HepG2 (cell line): ENCODE data around the gene PODXL2. TPM values are rescaled to one million over a fixed set of nuclear protein-coding genes. Genes with fewer than 3 reads are reported as not detected.
A peak's percentile ranks its signal among the peaks of the same experiment; 100 is the strongest.

ENCODE experiments used
- ATAC-seq: fragments of 200-7000 bp; cut with Tn5 transposase; 3 replicates; pipeline ENCODE4 v1.9.1; 2020; ENCODE audit warnings: mild to moderate bottlenecking, moderate library complexity
- BruUV-seq: library from RNA; stranded (reverse); fragments of 400-500 nt; replicated peaks from 2 replicates; lab custom pipeline; 2021; lab: Mats Ljungman, UMichigan
- CTCF ChIA-PET: fragments of 300-600 bp; formaldehyde crosslinking; extraction: SDS; loops from one replicate; lab custom pipeline; 2021; ENCODE audit warnings: low total read pairs, inconsistent platforms, low intra/inter-chr PET ratio; lab: Yijun Ruan, JAX
- POLR2A ChIA-PET: fragments of 350-600 bp; sonication (Branson Sonifier 250); formaldehyde crosslinking; loops from one replicate; lab custom pipeline; 2020; ENCODE audit warnings: antibody characterized with exemption, inconsistent platforms; lab: Yijun Ruan, JAX
- DNase-seq: peaks from one replicate; pipeline ENCODE4 v3.0.0-alpha.2; 2015; ENCODE audit warnings: low spot score
- FAIRE-seq: peaks from 3 replicates; lab custom pipeline; 2011; peaks lifted over from hg19 to GRCh38; lab: Jason Lieb, UNC
- H2AFZ ChIP-seq: one replicate; pipeline ENCODE4 v1.6.1; 2011; ENCODE audit warnings: low read length, inconsistent platforms
- H3K27ac ChIP-seq: fragments of 300-600 bp; 3 replicates; pipeline ENCODE4 v1.8.0; 2011; ENCODE audit warnings: mixed run types, mild to moderate bottlenecking, mixed read lengths, low read length, inconsistent platforms; ENCODE audit not compliant: insufficient read depth; ENCODE audit errors: extremely low read length
- H3K27me3 ChIP-seq, 2 experiments: fragments of 200-600 bp in 1 of 2; 2 replicates in 1 of 2; 3 replicates in 1 of 2; pipeline versions ENCODE4 v1.6.0 to v1.8.0; 2011; ENCODE audit warnings: low read length in 2 of 2, mild to moderate bottlenecking in 2 of 2, moderate library complexity in 2 of 2, inconsistent platforms in 1 of 2; ENCODE audit not compliant: insufficient read depth in 2 of 2, control insufficient read depth in 1 of 2
- H3K36me3 ChIP-seq, 2 experiments: fragments of 200-600 bp in 1 of 2; replicated peaks in 1 of 2; 2 replicates in 1 of 2; 3 replicates in 1 of 2; pipeline versions ENCODE4 v1.5.1 to v1.8.0; 2011; ENCODE audit warnings: low read length in 2 of 2, inconsistent platforms in 1 of 2; ENCODE audit not compliant: insufficient read depth in 2 of 2, control insufficient read depth in 1 of 2
- H3K4me1 ChIP-seq: 2 replicates; pipeline ENCODE4 v1.5.1; 2012; ENCODE audit warnings: low read length, inconsistent platforms; ENCODE audit not compliant: insufficient read depth
- H3K4me2 ChIP-seq: 2 replicates; pipeline ENCODE4 v1.6.0; 2011; ENCODE audit warnings: low read depth, low read length, inconsistent platforms
- H3K4me3 ChIP-seq, 3 experiments: fragments of 200-600 bp in 1 of 3; sonication (generic), shearing (Covaris generic) in 1 of 3; replicated peaks in 1 of 3; 2 replicates each; pipeline ENCODE4 v1.5.1; 2011 to 2016; ENCODE audit warnings: low read length in 3 of 3, inconsistent platforms in 2 of 3, low read depth in 2 of 3, mild to moderate bottlenecking in 2 of 3, control low read depth in 1 of 3, mixed read lengths in 1 of 3; ENCODE audit not compliant: insufficient read depth in 1 of 3
- H3K79me2 ChIP-seq: one replicate; pipeline ENCODE4 v1.6.1; 2011; ENCODE audit warnings: low read length, inconsistent platforms; ENCODE audit not compliant: insufficient read depth
- H3K9ac ChIP-seq: 2 replicates; pipeline ENCODE4 v1.6.0; 2011; ENCODE audit warnings: mild to moderate bottlenecking, low read depth, low read length, inconsistent platforms; ENCODE audit not compliant: insufficient read depth
- H3K9me3 ChIP-seq: 2 replicates; pipeline ENCODE4 v1.5.1; 2012; ENCODE audit warnings: mild to moderate bottlenecking, low read length
- H4K20me1 ChIP-seq: 2 replicates; pipeline ENCODE4 v1.6.0; 2011; ENCODE audit warnings: inconsistent platforms, mild to moderate bottlenecking, low read length, moderate library complexity; ENCODE audit not compliant: insufficient read depth
- PRDM15 ChIP-seq: sonication (generic); formaldehyde crosslinking; IDR thresholded peaks from 2 replicates; pipeline ENCODE4 v1.4.0; 2020; ENCODE audit warnings: missing genetic modification reagents
- ZNF567 ChIP-seq: sonication (generic); formaldehyde crosslinking; IDR thresholded peaks from 2 replicates; pipeline ENCODE4 v1.8.1; 2023; ENCODE audit warnings: mild to moderate bottlenecking, missing genetic modification reagents, borderline replicate concordance
- ZNF768 ChIP-seq: sonication (generic); formaldehyde crosslinking; IDR thresholded peaks from 2 replicates; pipeline ENCODE4 v1.4.0; 2020; ENCODE audit warnings: missing genetic modification reagents
- WGBS: methylation state at CpG from one replicate; pipeline ENCODE4 v1.1.6; 2017; ENCODE audit warnings: low lambda C conversion rate; 5-methylcytosine and 5-hydroxymethylcytosine counted together
- in situ Hi-C: cut with HindIII; loops from 2 replicates; pipeline ENCODE4 v1.10.0; 2017; ENCODE audit warnings: low pct_unique_long_range_greater_than_20kb; ENCODE audit not compliant: extremely low pct_ligation_motif_present
- intact Hi-C: fragments of 100-400 bp; cut with micrococcal nuclease; formaldehyde crosslinking; loops from one replicate; pipeline ENCODE4 v1.10.0; 2022; ENCODE audit not compliant: unreplicated experiment
- polyA plus RNA-seq, 8 experiments: library from polyadenylated mRNA; depleted of rRNA in 3 of 8; stranded (reverse) in 7 of 8; unstranded in 1 of 8; fragments of >200 nt; fragmentation: Illumina TruSeq in 4 of 8; extraction: Trizol in 4 of 8; gene quantifications; 2 replicates each; pipeline versions ENCODE4 v1.2.1 to v1.2.3, GENCODE V29; 2011 to 2016; ENCODE audit warnings: low read depth in 4 of 8, missing spikeins in 1 of 8, mixed read lengths in 1 of 8; ENCODE audit not compliant: insufficient read depth in 1 of 8
- total RNA-seq, 5 experiments: library from RNA; depleted of rRNA; stranded (reverse); fragments of >200 nt; fragmentation: Illumina TruSeq; extraction: Trizol; gene quantifications; 2 replicates each; pipeline ENCODE4 v1.2.3, GENCODE V29; 2016; ENCODE audit warnings: low read depth in 1 of 5

The PODXL2 gene
- total and polyA plus RNA-seq, 2 of the 13 experiments (the other 11 are each of a cell fraction or from before 2014, with no cell fraction given) = 20.4 to 25.1 TPM

GRCh38 chr3:127678611-127679533 is 49.9 kb downstream of the PODXL2 start:
- Histone ChIP-seq H3K9me3 (no peaks in the 10 kb centered on the region), H2AFZ (no peak overlapping the region), H3K9ac (no peak overlapping the region), H3K4me1 (peaks cover 6% of the 10 kb centered on the region), H3K27ac (no peak overlapping the region), H3K4me3 (no peak overlapping the region), H3K4me2 (no peak overlapping the region), H3K79me2 (no peaks in the 10 kb centered on the region), H4K20me1 (no peaks in the 10 kb centered on the region), H3K27me3 (peaks cover 0 to 2% of the 10 kb centered on the region in 2 experiments; a peak in 1 of 5 replicates), H3K36me3 (no peaks in the 10 kb centered on the region)
- no peak for FAIRE-seq
- in situ Hi-C loops (no loop called here), intact Hi-C loops (no loop called here)
- 86% methylated on average over 4 of the region's 12 CpGs for WGBS
- no peak for DNase-seq
- TF ChIP-seq ZNF567 (CRISPR knock-in tag) (no peak), ZNF768 (CRISPR knock-in tag) (peak; percentile 51; the same call in 1 of the 2 replicates), PRDM15 (CRISPR knock-in tag) (no peak)
- POLR2A ChIA-PET = no interaction called here
- ATAC-seq = no peak
- no TSS peak for BruUV-seq
- CTCF ChIA-PET = no interaction called here
